DMS 273 (cell line): ENCODE data around the gene TRA2B.
"Not testable (repeated sequence)": the region's sequence is repeated elsewhere in the genome, so short reads cannot be mapped to it uniquely, and the experiment has no call there.

ENCODE experiments used
- DNase-seq: peaks from one replicate; lab custom pipeline; 2025; ENCODE audit not compliant: unreplicated experiment; lab: John Stamatoyannopoulos, UW

TRA2B gene

DNA sequence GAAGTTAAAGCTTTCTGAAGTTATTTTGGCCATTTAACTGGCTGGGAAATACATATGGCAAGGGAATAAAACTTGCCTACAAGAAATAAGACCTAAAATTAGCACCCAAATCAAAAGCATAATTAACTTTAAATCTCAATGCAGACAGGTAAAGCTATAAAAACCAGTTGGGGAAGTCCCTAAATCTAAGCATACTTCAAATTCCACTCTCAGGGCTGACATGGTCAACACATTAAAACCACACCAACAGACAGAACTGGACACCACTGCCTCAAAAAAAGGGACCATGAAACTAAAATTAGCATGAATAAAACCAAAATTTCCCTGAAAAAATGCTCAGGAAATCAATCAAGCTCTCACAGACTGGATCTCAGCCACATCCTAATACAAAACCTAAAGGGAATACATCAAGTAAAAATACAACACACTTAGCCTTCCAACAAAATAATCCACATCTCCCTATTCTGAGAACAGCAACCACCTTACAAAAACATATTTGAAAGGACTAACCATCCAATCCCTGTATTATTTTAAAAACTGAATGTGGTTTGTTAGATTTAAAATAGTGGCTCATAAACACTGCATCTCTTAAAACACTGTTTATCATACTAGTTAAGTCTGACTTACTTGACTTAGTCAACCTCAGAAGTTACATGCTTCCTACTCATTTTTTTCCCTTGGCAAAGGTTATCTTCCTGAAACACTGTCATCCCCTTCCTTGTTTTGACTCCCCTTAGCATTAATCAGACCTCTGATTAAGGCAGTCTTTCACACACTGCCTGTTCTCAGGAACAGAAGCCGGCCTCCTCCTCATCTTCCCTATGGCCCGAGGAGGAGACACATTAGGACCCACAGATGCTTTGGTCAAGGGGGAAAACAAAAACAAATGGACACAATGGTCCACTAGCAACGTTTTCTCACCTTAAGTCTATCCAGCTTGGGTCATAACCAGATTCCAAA, 8.3 kb downstream of the TRA2B start:
- DNase-seq: no peak

- DNase-seq: no peak
Measured at GRCh38 chr3:185928496-185928895, 9.3 kb downstream of the TRA2B start.

DNA sequence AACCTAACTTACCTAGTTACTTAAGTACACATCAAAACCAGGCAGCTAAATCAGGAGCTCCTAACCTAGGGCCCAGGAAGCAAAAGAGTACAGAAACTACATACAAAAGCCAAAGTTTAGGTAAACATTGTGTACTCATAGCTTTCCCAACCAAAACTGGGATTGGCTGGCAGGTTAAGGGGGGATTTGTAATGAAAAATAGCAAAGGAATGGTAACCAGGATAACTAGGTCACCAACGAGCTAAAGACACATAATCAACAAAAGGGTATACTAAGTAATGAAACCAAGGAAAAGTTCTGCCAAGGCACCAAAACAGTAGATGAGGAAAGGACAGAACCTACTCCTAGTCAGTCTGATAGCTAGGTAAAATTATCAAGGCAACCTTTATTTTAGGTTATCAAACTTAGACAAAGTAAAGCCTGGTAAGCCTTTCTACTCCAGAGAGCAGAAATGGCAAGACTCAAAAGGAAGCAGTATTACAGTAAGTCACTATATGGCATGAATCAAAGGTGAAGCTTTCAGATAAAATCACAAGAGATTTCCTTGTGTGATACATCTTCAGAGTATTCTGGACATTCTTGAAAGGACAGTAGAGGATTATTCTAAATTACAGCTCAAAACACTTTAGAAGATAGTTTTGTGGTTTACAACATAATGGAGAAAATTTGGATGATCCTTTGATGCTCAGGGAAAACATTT, 10.2 kb downstream of the TRA2B start:
- no peak for DNase-seq

GRCh38 chr3:185926445-185926844, 11.4 kb downstream of the TRA2B start:
- DNase-seq: no peak

DNA sequence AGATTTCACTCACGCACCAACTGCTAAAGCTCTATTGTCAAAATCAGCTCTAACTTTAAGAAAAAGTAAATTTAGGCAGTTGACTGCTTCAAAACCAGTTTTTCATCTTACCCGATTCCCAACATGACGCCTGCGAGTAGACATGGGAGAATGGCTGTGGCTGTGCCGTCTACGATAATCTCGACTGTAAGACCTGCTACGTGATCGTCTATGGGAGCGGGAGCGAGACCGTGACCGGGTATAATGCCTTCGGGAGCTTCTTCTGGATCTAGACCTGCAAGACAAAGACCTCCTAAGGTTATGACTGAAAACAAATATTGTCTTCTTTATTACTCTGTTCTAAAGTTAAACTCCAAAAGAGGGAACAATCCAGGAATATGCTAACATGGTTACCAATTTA, 12.5 kb downstream of the TRA2B start:
- DNase-seq: no peak

- DNase-seq: no peak
Measured at GRCh38 chr3:185924375-185924774, 13.4 kb downstream of the TRA2B start.

- no peak for DNase-seq
Measured at GRCh38 chr3:185920184-185920583, 17.6 kb downstream of the TRA2B start.

GRCh38 chr3:185916042-185916833, 21.6 kb downstream of the TRA2B start:
- no peak for DNase-seq

DNA sequence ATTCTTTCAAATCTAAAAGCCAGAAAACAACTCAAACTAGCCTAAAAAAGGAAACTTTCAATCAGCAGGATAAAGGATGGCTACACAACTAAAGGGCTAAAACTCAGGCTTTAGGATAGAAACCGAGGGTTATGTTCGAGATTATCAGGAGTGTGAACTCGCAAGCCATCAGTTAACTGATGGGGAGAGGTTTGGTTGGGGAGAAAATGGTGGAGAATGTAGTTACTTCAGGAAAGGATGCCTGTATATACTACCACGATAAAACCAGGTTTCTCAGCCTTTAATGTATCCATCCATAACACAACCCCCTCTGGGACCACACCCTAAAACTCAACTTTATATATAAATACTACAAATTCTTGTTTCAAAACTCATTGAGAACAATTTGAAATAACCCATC, 22.2 kb downstream of the TRA2B start:
- no peak for DNase-seq

- no peak for DNase-seq
Measured at GRCh38 chr3:185914911-185915629, 22.7 kb downstream of the TRA2B start.

- DNase-seq: peak; percentile 75
Measured at GRCh38 chr3:185912929-185913901, 24.6 kb downstream of the TRA2B start.

DNA sequence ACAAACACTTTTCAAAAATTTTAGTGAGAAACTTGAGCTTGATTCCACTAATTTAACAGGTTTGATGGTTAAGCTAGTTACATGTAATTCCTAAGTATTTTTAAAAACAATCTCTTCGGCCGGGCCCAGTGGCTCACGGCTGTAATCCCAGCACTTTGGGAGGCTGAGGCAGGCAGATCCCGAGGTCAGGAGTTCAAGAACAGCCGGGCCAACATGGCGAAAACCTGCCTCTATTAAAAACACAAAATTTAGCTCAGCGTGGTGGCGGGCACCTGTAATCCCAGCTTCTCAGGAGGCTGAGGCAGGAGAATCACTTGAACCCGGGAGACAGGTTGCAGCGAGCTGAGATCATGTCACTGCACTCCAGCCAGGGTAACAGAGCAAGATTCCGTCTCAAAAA, 25.3 kb downstream of the TRA2B start:
- DNase-seq: peak; percentile 71

DNA sequence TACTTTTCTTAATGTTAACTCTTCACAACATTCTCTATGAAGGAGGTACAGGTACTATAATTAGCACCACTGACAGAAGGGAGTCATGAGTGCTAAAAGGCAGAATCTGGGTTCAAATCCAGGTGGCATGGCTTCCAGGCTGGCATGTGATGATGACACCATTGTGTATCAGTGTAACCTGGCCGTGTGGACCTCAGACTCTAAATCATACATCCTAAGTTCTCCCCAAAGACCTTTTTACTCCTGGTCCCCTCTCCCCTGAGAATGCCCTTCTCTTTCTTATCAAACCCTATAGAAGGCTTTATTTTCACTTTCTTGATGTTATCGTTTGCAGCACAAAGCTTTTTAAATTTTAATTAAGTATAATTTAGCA, 26.8 kb downstream of the TRA2B start:
- DNase-seq: peak; percentile 70

DNA sequence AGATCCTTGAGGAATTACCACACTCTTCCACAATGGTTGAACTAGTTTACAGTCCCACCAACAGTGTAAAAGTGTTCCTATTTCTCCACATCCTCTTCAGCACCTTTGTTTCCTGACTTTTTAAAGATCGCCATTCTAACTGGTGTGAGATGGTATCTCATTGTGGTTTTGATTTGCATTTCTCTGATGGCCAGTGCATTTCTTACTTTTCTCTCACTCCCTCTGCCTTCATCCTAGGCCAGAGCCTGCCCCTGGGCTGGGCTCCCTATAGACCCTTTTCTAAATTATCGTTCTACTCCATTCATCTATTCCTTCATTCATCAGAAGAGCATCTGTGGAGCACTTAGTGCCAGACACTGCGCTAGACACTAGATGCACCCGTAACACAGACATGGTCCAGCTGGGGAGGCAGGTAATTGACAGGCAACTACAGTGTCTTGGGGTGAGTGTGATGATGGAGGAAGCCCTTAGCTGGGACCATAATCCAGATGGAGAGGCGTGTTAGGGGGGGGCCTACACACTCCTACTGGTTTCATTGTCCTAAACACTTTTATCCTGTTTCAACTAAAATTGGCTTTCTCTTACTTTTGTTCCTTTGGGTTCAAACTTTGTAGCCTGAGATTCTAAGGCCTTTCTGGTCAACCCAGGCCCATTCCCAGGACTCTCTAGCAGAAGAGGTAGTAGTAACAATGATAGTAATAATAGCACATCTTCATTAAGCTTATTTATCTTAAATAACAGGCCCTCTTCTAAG, 27.3 kb downstream of the TRA2B start:
- peak; percentile 70 for DNase-seq

DNA sequence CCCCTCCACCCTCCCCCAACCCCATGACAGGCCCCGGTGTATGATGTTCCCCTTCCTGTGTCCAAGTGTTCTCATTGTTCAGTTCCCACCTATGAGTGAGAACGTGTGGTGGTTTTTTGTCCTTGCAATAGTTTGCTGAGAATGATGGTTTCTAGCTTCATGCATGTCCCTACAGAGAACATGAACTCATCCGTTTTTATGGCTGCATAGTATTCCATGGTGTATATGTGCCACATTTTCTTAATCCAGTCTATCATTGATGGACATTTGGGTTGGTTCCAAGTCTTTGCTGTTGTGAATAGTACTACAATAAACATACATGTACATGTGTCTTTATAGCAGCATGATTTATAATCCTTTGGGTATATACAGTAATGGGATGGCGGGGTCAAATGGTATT, 27.9 kb downstream of the TRA2B start:
- not testable (repeated sequence) for DNase-seq

- peak; percentile 46 for DNase-seq
Measured at GRCh38 chr3:185900228-185900627, 37.6 kb downstream of the TRA2B start.

DNA sequence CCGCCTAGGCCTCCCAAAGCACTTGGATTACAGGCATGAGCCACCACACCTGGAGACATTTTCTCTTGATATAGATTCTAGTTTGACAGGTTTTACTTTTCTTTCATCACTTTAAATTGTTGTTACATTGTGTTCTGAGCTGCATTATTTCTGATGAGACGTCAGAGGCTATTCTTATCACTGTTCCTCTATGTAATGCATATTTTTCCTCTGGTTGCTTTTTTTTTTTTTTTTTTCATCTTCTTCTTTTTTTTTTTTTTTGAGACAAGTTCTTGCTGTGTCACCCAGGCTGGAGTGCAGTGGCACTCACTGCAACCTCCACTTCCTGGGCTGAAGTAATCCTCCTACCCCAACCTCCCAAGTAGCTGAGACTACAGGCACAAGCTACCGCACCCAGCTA, 41.2 kb downstream of the TRA2B start:
- no peak for DNase-seq

DNA sequence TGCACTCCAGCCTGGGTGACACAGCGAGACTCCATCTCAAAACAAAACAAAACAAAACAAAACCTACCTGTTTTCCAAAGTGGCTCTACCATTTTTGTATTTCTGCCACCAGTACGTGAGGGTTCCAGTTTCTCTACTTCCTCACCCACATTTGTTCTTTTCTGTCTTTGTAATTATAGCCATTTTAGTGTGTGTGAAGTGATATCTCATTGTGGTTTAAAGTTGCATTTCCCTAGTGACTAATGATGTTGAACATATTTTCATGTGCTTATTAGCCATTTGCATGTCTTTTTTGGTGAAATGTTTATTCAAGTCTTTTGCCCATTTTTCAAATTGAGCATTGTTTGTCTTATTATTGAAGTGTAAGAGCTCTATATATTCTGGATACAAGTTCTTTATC, 50.7 kb downstream of the TRA2B start:
- DNase-seq: no peak

- no peak for DNase-seq
Measured at GRCh38 chr3:185884641-185885040, 53.2 kb downstream of the TRA2B start.
